Panc1 (cell line): ENCODE data around the gene ALK.

ENCODE experiments used
- CTCF ChIP-seq: fragments of 450-650 bp; IDR thresholded peaks from 2 replicates; pipeline ENCODE4 v1.5.1; 2017; ENCODE audit warnings: mild to moderate bottlenecking
- REST ChIP-seq, 2 experiments: IDR thresholded peaks; 2 replicates each; pipeline ENCODE4 v1.6.1; 2011 to 2012; ENCODE audit warnings: low read depth in 2 of 2, control low read depth in 1 of 2, low read length in 1 of 2, mild to moderate bottlenecking in 1 of 2, moderate library complexity in 1 of 2; ENCODE audit not compliant: insufficient read depth in 1 of 2
- SIN3A ChIP-seq: IDR thresholded peaks from 2 replicates; pipeline ENCODE4 v1.6.1; 2012; ENCODE audit warnings: low read depth, mild to moderate bottlenecking, low read length, moderate library complexity, borderline replicate concordance; ENCODE audit not compliant: insufficient read depth

- TF ChIP-seq CTCF (no peak), REST (IDR thresholded peaks at IDR 0.05; ENCODE audit: insufficient read depth in 1 of 2, low read depth in 2 of 2, low read length in 1 of 2) (no peak), SIN3A (no peak)
Measured at GRCh38 chr2:29706171-29706720, 215.1 kb downstream of the ALK start.
